ENCODE data around the gene MIX23. TPM values are rescaled to one million over a fixed set of nuclear protein-coding genes. Genes with fewer than 3 reads are reported as not detected.

Gene MIX23
- total RNA-seq, 1 experiment from 2014 or later: 76.2 TPM

DNA sequence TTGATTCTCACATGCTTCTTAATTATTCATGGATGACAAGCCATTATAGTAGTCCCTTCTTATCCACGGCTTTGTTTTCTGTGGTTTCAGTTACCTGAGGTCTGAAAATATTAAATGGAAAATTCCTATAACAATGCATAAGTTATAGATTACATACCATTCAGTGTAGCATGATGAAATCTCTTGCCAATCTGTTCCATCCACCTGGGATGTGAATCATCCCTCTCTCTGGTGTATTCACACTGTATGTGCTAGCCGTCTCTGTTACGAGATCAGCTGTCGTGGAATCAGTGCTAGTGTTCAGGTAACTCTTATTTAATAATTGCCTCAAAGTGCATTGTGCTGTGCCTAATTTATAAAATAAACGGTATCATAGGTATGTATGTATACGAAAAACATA lies 27.6 kb upstream of the MIX23 start:
- DNase-seq (ENCODE audit: low read depth, low spot score): no peak
- no peak overlapping the region for H3K9ac ChIP-seq (ENCODE audit: low read length)
- no peaks in the 10 kb centered on the region for H4K20me1 ChIP-seq (ENCODE audit: insufficient read depth)
- ChIA-PET POLR2A (no interaction called here), RAD21 (ENCODE audit: low non-redundant PET in 1 of 2, low total read pairs in 2 of 2, uncharacterized antibody in 2 of 2, unreplicated experiment in 2 of 2) (no interaction called here), CTCF (no interaction called here)
- H3K27ac ChIP-seq (ENCODE audit: low read depth, low read length): no peak overlapping the region
- peaks cover 15% of the 10 kb centered on the region for H3K79me2 ChIP-seq (ENCODE audit: insufficient read depth, low read length)
- no peak overlapping the region for H3K4me2 ChIP-seq (ENCODE audit: low read length)
- H3K4me1 ChIP-seq (ENCODE audit: control insufficient read depth in 1 of 2, insufficient read depth in 2 of 2, low read length in 2 of 2): peaks cover 6 to 8% of the 10 kb centered on the region in 2 experiments; a peak in 2 of 4 replicates
- H3K9me2 ChIP-seq (ENCODE audit: insufficient read depth): no peaks in the 10 kb centered on the region
- BruUV-seq (replicated peaks): no TSS peak
- no peaks in the 10 kb centered on the region for H3K27me3 ChIP-seq (ENCODE audit: insufficient read depth, low read length)
- H2AFZ ChIP-seq (ENCODE audit: low read depth, low read length, poor library complexity, severe bottlenecking): no peak overlapping the region
- no peak overlapping the region for H3K4me3 ChIP-seq (replicated peaks in 1 of 2; ENCODE audit: low read depth in 1 of 2, low read length in 2 of 2)
- intact Hi-C loops (cut with micrococcal nuclease): no loop called here
- peaks cover 24 to 28% of the 10 kb centered on the region in 2 experiments; a peak in 3 of 4 replicates for H3K36me3 ChIP-seq (ENCODE audit: control insufficient read depth in 1 of 2, insufficient read depth in 2 of 2, low read length in 2 of 2)
- ATAC-seq: no peak
- no peak for TF ChIP-seq ATF3 (IDR thresholded peaks at IDR 0.05)
- no peak for TF ChIP-seq YY1 (IDR thresholded peaks at IDR 0.05; ENCODE audit: extremely low read depth, insufficient replicate concordance, low read depth, low read length)
- no peak for TF ChIP-seq JUND (IDR thresholded peaks at IDR 0.05)
- TF ChIP-seq EZH2phosphoT487 (IDR thresholded peaks at IDR 0.05; ENCODE audit: borderline replicate concordance): no peak
- no peak for TF ChIP-seq MAX (IDR thresholded peaks at IDR 0.05)
- no peak for TF ChIP-seq EGR1 (IDR thresholded peaks at IDR 0.05; ENCODE audit: low read depth)
- TF ChIP-seq, protein P1, sequence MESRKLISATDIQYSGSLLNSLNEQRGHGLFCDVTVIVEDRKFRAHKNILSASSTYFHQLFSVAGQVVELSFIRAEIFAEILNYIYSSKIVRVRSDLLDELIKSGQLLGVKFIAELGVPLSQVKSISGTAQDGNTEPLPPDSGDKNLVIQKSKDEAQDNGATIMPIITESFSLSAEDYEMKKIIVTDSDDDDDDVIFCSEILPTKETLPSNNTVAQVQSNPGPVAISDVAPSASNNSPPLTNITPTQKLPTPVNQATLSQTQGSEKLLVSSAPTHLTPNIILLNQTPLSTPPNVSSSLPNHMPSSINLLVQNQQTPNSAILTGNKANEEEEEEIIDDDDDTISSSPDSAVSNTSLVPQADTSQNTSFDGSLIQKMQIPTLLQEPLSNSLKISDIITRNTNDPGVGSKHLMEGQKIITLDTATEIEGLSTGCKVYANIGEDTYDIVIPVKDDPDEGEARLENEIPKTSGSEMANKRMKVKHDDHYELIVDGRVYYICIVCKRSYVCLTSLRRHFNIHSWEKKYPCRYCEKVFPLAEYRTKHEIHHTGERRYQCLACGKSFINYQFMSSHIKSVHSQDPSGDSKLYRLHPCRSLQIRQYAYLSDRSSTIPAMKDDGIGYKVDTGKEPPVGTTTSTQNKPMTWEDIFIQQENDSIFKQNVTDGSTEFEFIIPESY (IDR thresholded peaks at IDR 0.05; ENCODE audit: extremely low read depth, insufficient replicate concordance, low read length): no peak
- TF ChIP-seq CBX3 (IDR thresholded peaks at IDR 0.05; ENCODE audit: low read depth): no peak
- no peak for TF ChIP-seq CTCF (IDR thresholded peaks at IDR 0.05 in 2 of 3, conservative IDR thresholded peaks at IDR 0.05 in 1 of 3; ENCODE audit: borderline replicate concordance in 1 of 3, insufficient read depth in 1 of 3, low read depth in 2 of 3, low read length in 2 of 3)
- TF ChIP-seq RAD21 (IDR thresholded peaks at IDR 0.05; ENCODE audit: low read depth): no peak
- no peak for TF ChIP-seq EZH2 (IDR thresholded peaks at IDR 0.05)
- TF ChIP-seq ZFX (IDR thresholded peaks at IDR 0.05): no peak
- no peak for TF ChIP-seq CEBPB (IDR thresholded peaks at IDR 0.05; ENCODE audit: low read depth)
- H3K9me3 ChIP-seq (ENCODE audit: control insufficient read depth in 1 of 2, insufficient read depth in 1 of 2, low read depth in 1 of 2, low read length in 2 of 2): no peaks in the 10 kb centered on the region

Data from HCT116 (cell line).